ENCODE data around the gene TPX2. TPM values are rescaled to one million over a fixed set of nuclear protein-coding genes. Genes with fewer than 3 reads are reported as not detected.
"Not testable (repeated sequence)": the region's sequence is repeated elsewhere in the genome, so short reads cannot be mapped to it uniquely, and the experiment has no call there.

Gene TPX2
- total RNA-seq, 1 experiment from 2014 or later = 222 TPM

DNA sequence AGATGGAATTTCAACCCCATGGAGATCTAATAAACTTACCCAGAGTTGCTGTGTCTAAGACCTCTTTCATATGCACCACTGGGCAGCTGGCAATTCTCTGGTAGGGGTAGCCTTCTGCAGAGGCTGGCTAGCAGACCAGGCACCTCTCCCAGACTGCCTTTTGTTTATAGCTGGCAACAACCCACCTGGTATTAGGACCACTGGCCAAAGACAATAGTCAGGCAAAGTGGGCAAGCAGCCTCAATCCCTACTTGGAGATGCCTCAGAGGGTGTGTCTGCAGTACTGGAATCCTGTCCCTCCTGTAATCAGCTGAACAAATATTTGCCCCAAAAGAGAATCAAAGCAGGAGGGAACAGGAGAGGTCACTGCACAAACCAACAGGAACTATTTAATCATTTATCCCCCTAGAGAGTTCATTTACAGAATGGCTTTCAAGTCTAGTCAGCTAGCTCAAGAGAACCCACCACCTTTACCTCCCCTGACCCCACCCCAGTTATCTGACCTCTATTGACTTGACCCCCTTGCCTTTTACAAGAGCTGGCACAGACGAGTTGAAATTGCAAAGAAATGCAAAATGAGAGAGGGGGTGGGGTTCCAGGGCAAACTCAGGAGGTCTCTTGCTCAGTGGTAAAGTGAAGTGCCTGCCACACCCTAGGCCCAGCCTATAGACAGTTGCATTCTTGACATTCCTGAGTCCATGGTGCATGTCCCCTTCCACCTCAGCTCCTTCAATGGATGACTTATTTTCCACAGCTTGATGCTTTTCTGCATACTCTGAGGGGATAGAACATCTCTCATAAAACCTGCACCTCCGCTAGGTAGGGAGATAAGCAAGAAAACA lies 19.2 kb upstream of the TPX2 start:
- peak; percentile 78 for DNase-seq (ENCODE audit: low read depth)

DNA sequence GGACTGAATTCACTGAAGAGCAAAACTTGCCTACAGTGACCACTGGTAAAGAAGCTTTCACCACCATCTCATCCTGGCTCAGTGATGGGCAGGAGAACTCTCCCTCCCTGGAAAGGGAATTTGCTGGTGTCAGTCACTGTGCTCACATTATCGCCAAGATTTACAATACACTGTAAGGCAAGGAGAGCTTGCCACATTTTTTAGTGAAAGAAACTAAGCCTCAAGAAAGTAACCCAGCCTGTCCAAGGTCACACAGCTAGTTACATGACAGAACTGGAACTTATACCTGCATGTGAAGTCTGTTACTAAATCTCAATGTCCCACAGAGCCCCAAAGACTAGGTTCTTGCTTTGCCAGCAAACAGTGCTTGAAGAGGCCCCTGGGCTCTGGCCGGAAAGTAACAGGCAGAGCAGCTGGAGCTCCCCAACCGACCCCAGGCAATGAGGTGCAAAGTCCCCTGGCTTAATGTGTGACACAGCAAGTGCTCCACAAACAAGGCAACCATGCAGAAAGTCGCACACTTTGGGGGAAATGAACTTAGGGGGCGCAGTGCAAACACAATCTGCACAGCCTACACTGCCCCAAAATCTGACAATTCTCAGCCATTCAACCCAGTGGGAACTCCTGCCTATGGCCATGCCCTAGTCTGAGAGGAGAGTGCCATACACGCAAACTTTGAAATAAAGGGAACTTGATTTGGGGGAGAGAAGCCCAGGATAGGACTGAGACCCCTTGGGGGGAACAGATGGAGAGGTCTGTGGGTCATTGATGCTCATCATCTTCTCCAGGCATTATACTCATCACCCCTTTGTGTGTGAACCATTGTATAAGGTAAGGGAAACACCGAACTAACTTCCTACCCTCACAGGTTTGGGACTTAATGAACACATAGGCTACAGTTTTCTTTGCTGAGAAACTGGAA lies 18.3 kb upstream of the TPX2 start:
- peak; percentile 24 for DNase-seq (ENCODE audit: low read depth)

DNA sequence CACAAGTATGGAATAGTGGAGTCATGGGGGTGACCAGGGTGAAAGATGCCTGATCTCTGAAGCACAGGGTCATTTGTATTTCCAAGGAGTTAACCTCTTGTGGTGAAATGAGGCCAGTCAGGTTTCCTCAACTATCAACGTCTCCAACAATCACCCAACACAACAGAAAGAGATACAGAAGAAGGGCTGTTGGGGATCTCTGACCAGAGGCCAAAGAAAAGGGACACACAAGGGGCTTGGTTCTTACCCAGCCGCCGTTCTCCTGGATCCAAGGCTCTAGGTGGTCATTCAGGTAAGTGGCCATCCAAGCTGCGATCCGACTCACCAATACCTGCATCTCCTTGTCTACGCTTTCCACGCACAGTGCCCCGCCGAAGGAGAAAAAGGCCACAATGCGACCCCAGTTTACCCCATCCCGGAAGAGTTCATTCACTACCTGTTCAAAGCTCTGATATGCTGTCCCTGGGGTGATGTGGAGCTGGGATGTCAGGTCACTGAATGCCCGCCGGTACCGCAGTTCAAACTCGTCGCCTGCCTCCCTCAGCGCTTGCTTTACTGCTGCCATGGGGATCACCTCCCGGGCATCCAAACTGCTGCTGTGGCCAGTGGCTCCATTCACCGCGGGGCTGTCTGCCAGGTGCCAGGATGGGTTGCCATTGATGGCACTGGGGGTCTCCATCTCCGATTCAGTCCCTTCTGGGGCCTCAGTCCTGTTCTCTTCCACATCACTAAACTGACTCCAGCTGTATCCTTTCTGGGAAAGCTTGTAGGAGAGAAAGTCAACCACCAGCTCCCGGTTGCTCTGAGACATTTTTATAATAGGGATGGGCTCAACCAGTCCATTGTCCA lies 17.5 kb upstream of the TPX2 start:
- DNase-seq (ENCODE audit: low read depth) = no peak

DNA sequence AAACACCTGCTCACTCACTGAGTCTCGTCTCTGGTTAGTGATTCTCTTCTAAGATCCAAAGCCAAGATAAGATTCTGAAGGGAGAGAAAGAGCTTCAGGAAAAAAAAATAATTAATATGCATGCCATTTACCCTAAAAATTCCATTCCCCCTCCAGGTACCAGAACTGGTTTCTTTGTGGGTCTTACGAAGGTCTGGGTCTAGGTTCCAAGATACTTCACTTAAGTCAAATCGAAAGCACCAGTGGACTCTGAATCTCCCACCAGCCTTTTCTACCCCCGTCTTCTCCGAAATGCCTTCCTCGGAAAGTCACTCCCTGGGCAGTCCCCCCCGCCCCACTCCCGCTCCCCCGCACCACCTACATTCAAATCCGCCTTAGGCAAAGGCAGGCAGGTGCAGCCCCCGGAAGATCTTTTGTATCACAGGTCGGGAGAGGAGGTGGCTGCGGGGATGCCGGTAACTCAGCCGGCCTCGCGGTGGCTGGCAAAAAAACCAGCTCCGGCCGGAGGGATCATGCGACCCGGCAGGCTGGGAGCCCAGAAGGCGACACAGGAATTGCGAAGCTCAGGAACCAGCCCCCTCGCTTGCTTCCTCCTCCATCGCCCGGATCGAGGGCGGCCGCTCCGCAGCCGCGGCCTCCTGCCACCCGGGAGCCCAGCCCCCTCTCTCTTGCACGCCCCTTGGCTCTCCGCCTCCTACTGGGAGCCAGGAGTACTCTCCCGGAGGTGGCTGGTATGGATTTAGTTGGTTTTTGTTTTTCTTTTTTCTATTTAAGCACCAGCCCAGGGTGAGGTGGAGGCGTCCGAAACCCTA lies 16.6 kb upstream of the TPX2 start, which contains the start of gene BCL2L1:
TSS of gene BCL2L1 (minus strand) at position 612 of the 812 bp plus-strand sequence. CDS start 650 bp downstream, outside the sequence.
- DNase-seq (ENCODE audit: low read depth) = peak; percentile 84

DNA sequence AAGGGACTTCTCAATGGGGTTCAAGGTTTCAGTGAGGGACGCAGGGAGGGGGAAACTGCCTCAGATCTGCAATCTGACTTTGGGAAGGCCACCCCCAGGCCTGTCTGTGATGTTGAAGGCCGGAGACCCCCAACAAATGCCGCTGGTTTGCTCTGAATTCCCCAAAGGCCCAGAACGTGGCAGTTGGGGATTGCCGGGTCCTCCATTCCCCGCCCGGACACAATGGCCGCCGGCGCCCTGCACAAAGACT lies 16.1 kb upstream of the TPX2 start:
- DNase-seq (ENCODE audit: low read depth) = no peak

DNA sequence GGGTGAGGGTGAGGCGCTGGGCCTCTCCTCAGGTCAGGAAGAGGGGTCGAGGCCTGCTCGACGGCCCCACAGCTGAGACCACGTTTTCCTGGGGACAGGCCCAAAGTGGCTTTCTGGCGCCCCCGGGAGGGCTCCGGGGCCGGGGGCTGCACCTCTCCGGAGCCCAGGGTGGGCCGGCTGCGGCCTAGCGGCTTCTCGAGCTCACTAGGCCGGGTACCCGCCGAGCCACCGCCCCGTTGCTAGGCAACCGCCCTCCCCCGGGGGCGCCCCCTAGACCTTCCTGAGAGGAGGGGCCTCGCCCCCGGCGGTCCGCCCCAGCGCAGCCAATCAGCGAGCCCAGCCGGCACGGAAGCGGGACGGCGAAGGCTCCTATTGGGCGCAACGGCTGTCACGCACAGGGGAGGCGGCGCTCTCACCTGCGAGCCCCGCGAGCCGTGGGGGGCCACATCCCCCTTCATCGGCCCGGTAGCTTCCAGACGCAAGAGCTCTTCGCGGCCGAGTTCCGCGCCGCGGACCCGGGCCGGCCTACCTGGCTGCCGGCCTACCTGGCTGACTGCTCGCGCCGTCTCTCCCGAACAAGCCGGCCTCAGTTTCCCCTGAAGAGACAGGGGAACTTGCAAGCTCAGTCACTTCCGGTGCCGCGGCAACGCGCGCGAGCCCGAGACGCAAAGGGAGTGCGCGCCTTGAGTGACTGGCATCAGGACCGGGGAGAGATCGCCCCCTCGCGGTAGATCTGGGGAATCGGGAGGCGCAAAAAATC lies 15.6 kb upstream of the TPX2 start:
- peak; percentile 99 for DNase-seq (ENCODE audit: low read depth)

DNA sequence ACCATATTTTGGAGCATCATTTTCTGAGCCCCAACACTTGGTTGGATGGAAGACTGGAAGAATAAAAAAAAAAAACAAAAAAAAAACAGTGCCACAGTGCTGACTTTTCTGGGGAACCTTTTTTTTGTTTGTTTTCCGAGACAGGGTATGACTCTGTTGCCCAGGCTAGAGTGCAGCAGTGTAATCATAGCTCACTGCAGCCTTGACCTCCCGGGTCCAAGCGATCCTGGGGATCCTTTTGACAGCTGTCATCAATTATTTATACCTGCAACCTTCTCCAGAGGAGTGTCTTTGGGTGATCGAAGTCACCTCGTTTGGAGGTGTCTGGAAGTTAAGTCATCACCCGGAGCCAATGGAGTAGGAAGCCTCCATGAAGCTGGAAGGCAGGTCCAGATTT lies 7.8 kb upstream of the TPX2 start:
- no peak for DNase-seq (ENCODE audit: low read depth)

DNA sequence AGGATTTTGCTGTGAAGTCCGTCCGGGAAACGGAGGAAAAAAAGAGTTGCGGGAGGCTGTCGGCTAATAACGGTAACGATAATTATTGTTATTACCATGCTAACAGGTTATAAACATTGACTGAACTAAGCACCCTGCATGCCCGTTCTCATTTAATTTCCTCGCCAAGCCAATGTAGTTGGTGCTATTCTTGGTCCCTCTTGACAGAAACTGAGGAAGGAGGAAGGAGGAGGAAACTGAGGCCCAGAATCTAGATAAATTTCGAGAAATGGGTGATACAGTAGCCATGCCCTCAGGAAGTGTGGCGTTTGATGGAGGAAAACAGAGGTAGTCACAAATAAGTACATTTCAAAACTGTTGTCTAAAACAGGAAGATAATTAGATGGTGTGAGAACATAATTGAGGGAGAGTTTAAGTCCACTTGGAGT lies 474 bp downstream of the TPX2 start:
- DNase-seq (ENCODE audit: low read depth) = no peak

DNA sequence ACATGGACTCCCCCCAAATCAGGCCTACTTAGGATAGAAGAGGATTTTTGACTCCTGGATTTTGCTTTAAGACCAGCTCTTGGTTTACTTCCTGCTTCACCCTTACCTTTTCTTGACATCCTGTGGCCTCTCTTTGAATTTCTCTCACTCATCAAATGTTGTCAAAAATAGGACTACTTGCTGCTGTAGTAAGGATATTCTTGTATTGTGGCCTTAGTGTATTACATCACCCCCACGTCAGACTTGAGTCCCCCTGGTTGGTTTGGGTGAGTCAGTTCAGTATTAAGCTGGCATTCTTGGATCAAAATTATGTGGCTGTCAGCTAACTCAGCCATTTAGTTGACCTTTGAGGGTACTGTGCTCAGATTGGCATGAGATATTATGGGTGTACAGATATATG lies 1.1 kb downstream of the TPX2 start:
- peak; percentile 55 for DNase-seq (ENCODE audit: low read depth)

DNA sequence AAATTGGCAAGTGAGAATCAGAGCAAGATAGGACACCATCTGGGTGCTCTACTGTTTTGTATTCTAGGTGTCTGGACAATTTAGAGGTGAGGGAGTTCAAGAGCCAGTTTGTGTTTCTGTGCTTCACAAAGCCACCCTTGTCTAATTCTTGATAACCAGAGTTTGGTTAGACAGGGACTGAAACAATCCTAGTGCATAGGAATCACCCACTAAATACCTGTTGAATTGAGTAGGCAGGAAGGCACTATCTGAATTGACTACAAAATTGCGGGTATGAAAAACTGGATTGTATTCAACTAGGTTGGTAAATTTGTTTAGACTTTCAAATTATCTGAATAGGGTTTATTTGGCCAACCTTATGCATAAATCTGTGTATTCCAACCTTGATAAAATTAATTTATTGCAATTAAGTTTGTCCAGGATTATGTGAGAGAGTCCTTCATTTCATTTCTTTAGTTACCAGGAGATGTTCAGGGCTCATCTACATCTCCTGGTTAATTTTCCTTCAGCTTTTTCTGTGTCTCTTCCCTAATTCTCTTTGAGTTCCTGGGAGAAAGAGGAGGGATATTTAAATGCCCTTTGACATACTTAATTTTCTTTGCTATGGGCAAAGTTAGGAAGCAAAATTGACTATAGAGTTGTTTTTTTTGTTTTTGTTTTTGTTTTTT lies 1.7 kb downstream of the TPX2 start:
- no peak for DNase-seq (ENCODE audit: low read depth)

DNA sequence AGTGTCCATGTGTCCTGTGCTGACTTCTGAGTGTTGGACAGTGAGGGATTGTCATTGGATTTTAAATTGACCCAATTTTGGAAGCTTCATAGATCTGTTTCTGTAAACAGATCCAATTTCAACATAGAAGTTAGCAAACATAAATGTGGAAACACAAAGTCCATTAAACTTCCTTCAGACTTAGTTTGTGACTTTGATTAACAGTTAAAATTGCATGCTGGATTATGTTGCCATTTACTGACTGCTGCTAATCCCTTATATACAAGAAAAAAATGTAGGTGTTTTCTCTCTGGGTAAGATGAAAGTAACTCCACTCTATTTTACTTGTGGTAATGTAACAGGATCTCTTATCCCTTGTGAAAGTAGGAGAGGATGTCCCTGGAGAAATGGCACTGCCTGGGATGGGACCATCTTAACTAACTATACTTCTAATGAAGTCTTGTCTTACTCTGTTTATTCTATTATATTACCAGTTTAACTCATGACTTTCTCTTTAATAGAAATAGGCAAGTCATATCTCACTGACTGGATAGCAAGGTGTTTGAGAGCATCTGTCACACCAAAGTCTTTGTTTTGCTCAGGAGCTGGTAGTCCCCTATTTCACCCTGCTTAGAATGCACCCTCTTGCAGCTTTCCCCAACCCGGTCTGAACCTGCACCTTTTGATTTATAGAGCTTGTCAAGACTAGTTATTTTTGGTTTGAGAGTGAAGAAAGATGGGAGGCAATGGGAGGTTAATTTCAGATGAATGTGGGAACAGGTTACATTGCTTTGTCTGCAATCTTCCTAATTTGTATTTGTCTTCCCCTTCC lies 7.2 kb downstream of the TPX2 start:
- DNase-seq (ENCODE audit: low read depth) = no peak

DNA sequence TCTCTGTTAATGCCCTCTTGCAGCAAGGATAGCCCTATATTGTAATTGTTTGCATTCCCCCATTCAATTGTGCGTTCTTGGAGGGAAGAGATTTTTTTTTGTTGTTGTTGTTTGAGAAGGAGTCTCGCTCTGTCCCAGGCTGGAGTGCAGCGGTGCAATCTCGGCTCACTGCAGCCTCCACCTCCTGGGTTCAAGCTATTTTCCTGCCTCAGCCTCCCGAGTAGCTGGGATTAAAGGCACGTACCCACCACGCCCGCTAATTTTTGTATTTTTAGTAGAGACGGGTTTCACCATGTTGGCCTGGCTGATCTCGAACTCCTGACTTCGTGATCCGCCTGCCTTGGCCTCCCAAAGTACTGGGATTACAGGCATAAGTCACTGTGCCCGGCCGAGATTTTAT lies 7.9 kb downstream of the TPX2 start:
- not testable (repeated sequence) for DNase-seq (ENCODE audit: low read depth)

DNA sequence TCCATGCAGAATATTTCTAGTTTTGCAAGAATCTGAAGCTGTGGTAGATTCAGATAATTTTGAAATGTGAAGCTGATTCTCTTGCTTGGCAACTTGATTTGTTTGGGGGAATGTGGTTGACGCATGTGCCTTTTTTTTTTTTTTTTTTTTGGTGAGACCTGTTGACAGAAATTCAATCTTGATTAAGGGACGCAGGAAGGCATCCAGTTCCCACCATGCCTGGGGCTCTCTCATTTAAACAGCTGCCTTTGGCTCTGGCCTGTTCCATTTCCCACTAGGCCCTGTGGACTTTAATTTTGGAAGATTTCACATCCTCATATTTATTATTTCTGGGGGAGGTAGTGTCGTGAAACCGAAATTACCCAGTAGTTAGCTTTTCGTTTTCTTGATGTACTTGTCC lies 8.6 kb downstream of the TPX2 start:
- DNase-seq (ENCODE audit: low read depth) = no peak

DNA sequence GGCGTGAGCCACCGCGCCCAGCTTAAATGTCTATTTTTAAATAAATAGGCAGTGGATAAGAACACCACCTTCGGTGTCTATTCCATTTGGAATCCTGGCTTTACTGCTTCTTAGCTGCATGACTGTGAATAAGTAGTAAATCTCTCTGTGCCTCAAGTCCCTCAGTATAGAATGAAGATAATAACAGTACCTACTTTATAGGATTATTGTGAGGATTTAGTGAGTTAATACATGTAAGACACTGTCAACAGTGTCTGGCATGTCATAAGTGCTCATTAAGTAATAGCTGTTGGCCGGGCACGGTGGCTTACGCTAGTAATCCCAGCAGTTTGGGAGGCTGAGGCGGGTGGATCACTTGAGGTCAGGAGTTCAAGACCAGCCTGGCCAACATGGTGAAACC lies 10.1 kb downstream of the TPX2 start:
- DNase-seq (ENCODE audit: low read depth) = no peak

DNA sequence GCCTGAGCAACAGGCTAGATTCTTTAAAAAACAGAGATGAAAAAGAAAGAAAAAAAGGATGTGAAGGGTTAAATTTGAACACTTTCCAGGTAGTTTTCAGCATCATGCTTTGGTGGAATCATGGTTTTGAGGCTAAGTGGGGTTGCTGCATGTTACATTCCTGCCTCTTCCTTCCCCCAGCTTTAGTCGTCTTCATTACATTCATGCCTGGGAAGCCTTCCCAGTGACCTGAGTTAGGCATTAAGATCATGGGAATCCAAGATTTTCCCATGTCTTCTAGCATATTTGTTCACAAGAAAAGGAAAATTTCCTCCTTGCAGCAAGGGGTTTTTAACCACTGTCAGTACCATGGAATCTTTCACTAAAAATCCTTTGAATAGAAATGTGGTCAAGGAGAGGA lies 12.0 kb downstream of the TPX2 start:
- DNase-seq (ENCODE audit: low read depth) = no peak

DNA sequence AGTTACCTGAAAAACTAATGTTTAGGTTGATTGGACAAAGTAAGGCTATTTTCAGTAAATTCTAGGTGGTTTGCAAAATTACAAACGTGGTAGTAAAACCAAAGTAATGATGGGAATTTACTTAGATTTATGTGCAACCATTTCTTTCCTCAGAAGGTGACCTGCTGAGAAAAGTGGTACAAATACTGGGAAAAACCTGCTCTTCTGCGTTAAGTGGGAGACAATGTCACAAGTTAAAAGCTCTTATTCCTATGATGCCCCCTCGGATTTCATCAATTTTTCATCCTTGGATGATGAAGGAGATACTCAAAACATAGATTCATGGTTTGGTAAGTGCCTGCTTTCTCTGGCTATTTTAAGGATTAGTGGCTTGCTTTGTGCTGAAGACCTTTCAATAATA lies 18.2 kb downstream of the TPX2 start:
- DNase-seq (ENCODE audit: low read depth) = no peak

DNA sequence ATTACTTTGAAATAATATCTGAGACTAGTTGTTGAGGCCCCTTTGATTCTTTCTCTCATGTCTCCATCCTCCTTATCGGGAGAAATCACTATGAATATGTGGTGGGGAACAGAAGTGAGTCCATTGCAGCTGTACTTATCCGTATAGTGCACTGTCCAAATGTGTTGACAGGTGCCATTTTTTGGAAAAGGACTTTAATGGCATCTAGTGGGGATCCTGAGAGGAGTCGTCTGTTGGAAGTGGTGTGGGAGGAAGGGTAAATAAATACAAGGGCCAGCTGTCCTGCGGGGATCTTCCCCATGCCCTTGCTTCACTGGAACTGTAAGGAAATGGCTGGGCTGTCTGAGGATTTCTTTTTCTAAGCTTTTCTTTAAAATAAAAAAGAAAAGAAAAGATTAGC lies 19.4 kb downstream of the TPX2 start:
- DNase-seq (ENCODE audit: low read depth) = no peak

DNA sequence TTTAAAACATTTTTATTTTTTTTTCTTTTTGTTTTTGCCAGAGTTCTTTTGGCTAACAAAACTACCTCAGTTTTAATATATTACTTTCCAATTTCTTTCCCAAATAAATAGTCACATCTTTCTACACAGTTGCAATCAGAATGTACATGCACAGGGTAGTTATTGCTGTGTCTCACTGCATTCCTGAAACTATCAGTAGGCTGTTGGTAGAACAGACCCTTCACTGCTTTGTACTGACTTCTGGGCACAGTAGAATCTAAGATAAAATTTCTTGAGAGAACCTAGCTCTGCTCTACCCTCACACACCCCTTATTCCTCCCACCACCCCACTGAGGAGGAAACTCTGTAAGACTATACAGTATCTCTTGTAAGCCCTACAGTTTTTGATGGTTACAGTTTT lies 19.9 kb downstream of the TPX2 start:
- no peak for DNase-seq (ENCODE audit: low read depth)
